Muscle of back (tissue), 11 donors: Measurements from ENCODE around the gene IRGQ. TPM values are rescaled to one million over a fixed set of nuclear protein-coding genes. Genes with fewer than 3 reads are reported as not detected.
A peak's percentile ranks its signal among the peaks of the same experiment; 100 is the strongest.

Experiments used
- DNase-seq, 3 donors: peaks; one replicate each; pipeline versions ENCODE4 v3.0.0 to v3.0.0-alpha.2; 2013
- polyA plus RNA-seq, 10 donors: library from polyadenylated mRNA; unstranded; fragments of 120-200 nt; gene quantifications; one replicate each; pipeline ENCODE4 v1.2.1, GENCODE V29; 2013; ENCODE audit not compliant: insufficient read length in 10 of 10

IRGQ gene
- polyA plus RNA-seq, 10 donors, result 9.0 to 18.6 (median 11.2) TPM

GRCh38 chr19:43628646-43629326 is 32.9 kb upstream of the IRGQ start:
- no peak for DNase-seq

GRCh38 chr19:43626838-43627237 is 30.9 kb upstream of the IRGQ start:
- DNase-seq, result no peak

GRCh38 chr19:43625918-43626579 is 30.1 kb upstream of the IRGQ start:
- DNase-seq, result no peak

- DNase-seq, result peak in 1 of 3 donors; percentile 26
Measured at GRCh38 chr19:43624933-43625332, 29.0 kb upstream of the IRGQ start.

GRCh38 chr19:43623889-43624670 is 28.1 kb upstream of the IRGQ start:
- no peak for DNase-seq

- no peak for DNase-seq
Measured at GRCh38 chr19:43622956-43623355, 27.0 kb upstream of the IRGQ start.

GRCh38 chr19:43622070-43622469 is 26.1 kb upstream of the IRGQ start:
- DNase-seq, result no peak

- DNase-seq, result no peak
Measured at GRCh38 chr19:43620061-43621001, 24.4 kb upstream of the IRGQ start.

GRCh38 chr19:43619262-43620060 is 23.5 kb upstream of the IRGQ start, which contains the start of gene ZNF428:
TSS of gene ZNF428 (minus strand) at chr19:43619629. CDS start at chr19:43614304, 5,325 bp downstream.
- DNase-seq, result peak; percentile 89 to 97 (median 93)

GRCh38 chr19:43618921-43619261 is 23.0 kb upstream of the IRGQ start:
- DNase-seq, result peak in 1 of 3 donors; percentile 38

GRCh38 chr19:43616954-43617353 is 21.0 kb upstream of the IRGQ start:
- DNase-seq, result no peak

- no peak for DNase-seq
Measured at GRCh38 chr19:43616306-43616705, 20.4 kb upstream of the IRGQ start.

GRCh38 chr19:43612374-43612773 is 16.4 kb upstream of the IRGQ start:
- DNase-seq, result no peak

GRCh38 chr19:43611788-43612187 is 15.9 kb upstream of the IRGQ start, which contains the start of gene SRRM5:
TSS of gene SRRM5 (plus strand) at chr19:43612088. CDS start at chr19:43612122, 34 bp downstream.
- no peak for DNase-seq

- DNase-seq, result no peak
Measured at GRCh38 chr19:43610493-43610892, 14.6 kb upstream of the IRGQ start.

GRCh38 chr19:43609872-43610271 is 13.9 kb upstream of the IRGQ start:
- DNase-seq, result no peak

- DNase-seq, result no peak
Measured at GRCh38 chr19:43607238-43608205, 11.6 kb upstream of the IRGQ start.

- DNase-seq, result peak in 1 of 3 donors; percentile 38
Measured at GRCh38 chr19:43606569-43607229, 10.8 kb upstream of the IRGQ start.
